Measurements from ENCODE around the gene ADH1B.

ADH1B gene

GRCh38 chr4:99285387-99285786 lies 35.8 kb downstream of the ADH1B start:
- no peaks in the 10 kb centered on the region for H3F3A ChIP-seq (ENCODE audit: low read depth)
- no peaks in the 10 kb centered on the region for H3K79me2 ChIP-seq (ENCODE audit: insufficient read depth, low read length)
- no peaks in the 10 kb centered on the region for H3K9me3 ChIP-seq (ENCODE audit: insufficient read depth, low read depth, low read length)
- H3K27me3 ChIP-seq (ENCODE audit: insufficient read depth, low read length, poor library complexity, severe bottlenecking), result no peaks in the 10 kb centered on the region
- H3K4me2 ChIP-seq (ENCODE audit: low read depth, low read length, poor library complexity, severe bottlenecking), result no peak overlapping the region
- H3K9me2 ChIP-seq (replicated peaks; ENCODE audit: low read depth, low read length), result no peaks in the 10 kb centered on the region
- no peaks in the 10 kb centered on the region for H3K36me3 ChIP-seq (ENCODE audit: insufficient read depth, low read length)
- H3K4me3 ChIP-seq (ENCODE audit: low read length, poor library complexity, severe bottlenecking), result no peak overlapping the region
- no peak overlapping the region for H3K9ac ChIP-seq (ENCODE audit: low read depth, low read length, poor library complexity, severe bottlenecking)
- no peaks in the 10 kb centered on the region for H3K4me1 ChIP-seq (ENCODE audit: insufficient read depth, low read length, poor library complexity, severe bottlenecking)
- H2AFZ ChIP-seq (ENCODE audit: low read length), result no peak overlapping the region
- no peaks in the 10 kb centered on the region for H4K20me1 ChIP-seq (ENCODE audit: insufficient read depth, low read length, poor library complexity, severe bottlenecking)
- TF ChIP-seq EZH2phosphoT487 (IDR thresholded peaks at IDR 0.05; ENCODE audit: borderline replicate concordance) (no peak), CTCF (conservative IDR thresholded peaks at IDR 0.05; ENCODE audit: low read length) (no peak)

- H3K9me2 ChIP-seq (replicated peaks; ENCODE audit: low read depth, low read length), result no peaks in the 10 kb centered on the region
- no peaks in the 10 kb centered on the region for H3K79me2 ChIP-seq (ENCODE audit: insufficient read depth, low read length)
- no peaks in the 10 kb centered on the region for H4K20me1 ChIP-seq (ENCODE audit: insufficient read depth, low read length, poor library complexity, severe bottlenecking)
- H3K9me3 ChIP-seq (ENCODE audit: insufficient read depth, low read depth, low read length), result no peaks in the 10 kb centered on the region
- H3K27me3 ChIP-seq (ENCODE audit: insufficient read depth, low read length, poor library complexity, severe bottlenecking), result no peaks in the 10 kb centered on the region
- no peaks in the 10 kb centered on the region for H3K36me3 ChIP-seq (ENCODE audit: insufficient read depth, low read length)
- TF ChIP-seq EZH2phosphoT487 (IDR thresholded peaks at IDR 0.05; ENCODE audit: borderline replicate concordance) (no peak), CTCF (conservative IDR thresholded peaks at IDR 0.05; ENCODE audit: low read length) (no peak)
- H3K4me3 ChIP-seq (ENCODE audit: low read length, poor library complexity, severe bottlenecking), result no peak overlapping the region
- no peak overlapping the region for H3K9ac ChIP-seq (ENCODE audit: low read depth, low read length, poor library complexity, severe bottlenecking)
- H3F3A ChIP-seq (ENCODE audit: low read depth), result no peaks in the 10 kb centered on the region
- no peak overlapping the region for H3K4me2 ChIP-seq (ENCODE audit: low read depth, low read length, poor library complexity, severe bottlenecking)
- H3K4me1 ChIP-seq (ENCODE audit: insufficient read depth, low read length, poor library complexity, severe bottlenecking), result no peaks in the 10 kb centered on the region
- no peak overlapping the region for H2AFZ ChIP-seq (ENCODE audit: low read length)
These were observed 38.5 kb downstream of the ADH1B start for GRCh38 chr4:99282731-99283130.

GRCh38 chr4:99281261-99281660 lies 39.9 kb downstream of the ADH1B start:
- Histone ChIP-seq H3K4me2 (ENCODE audit: low read depth, low read length, poor library complexity, severe bottlenecking) (no peak overlapping the region), H3K79me2 (ENCODE audit: insufficient read depth, low read length) (no peaks in the 10 kb centered on the region), H3K9ac (ENCODE audit: low read depth, low read length, poor library complexity, severe bottlenecking) (no peak overlapping the region), H4K20me1 (ENCODE audit: insufficient read depth, low read length, poor library complexity, severe bottlenecking) (no peaks in the 10 kb centered on the region), H3K9me2 (replicated peaks; ENCODE audit: low read depth, low read length) (no peaks in the 10 kb centered on the region), H3K4me3 (ENCODE audit: low read length, poor library complexity, severe bottlenecking) (no peak overlapping the region), H3K27me3 (ENCODE audit: insufficient read depth, low read length, poor library complexity, severe bottlenecking) (no peaks in the 10 kb centered on the region), H3K36me3 (ENCODE audit: insufficient read depth, low read length) (no peaks in the 10 kb centered on the region), H3K4me1 (ENCODE audit: insufficient read depth, low read length, poor library complexity, severe bottlenecking) (no peaks in the 10 kb centered on the region), H3F3A (ENCODE audit: low read depth) (no peaks in the 10 kb centered on the region), H3K9me3 (ENCODE audit: insufficient read depth, low read depth, low read length) (no peaks in the 10 kb centered on the region), H2AFZ (ENCODE audit: low read length) (no peak overlapping the region)
- TF ChIP-seq EZH2phosphoT487 (IDR thresholded peaks at IDR 0.05; ENCODE audit: borderline replicate concordance) (no peak), CTCF (conservative IDR thresholded peaks at IDR 0.05; ENCODE audit: low read length) (no peak)

All from Loucy (cell line).